A673 (cell line): ENCODE data around the gene ASTL.
"Not testable (repeated sequence)": the region's sequence is repeated elsewhere in the genome, so short reads cannot be mapped to it uniquely, and the experiment has no call there.

Source experiments
- CTCF ChIP-seq: fragments of 300-800, 200-600 bp; sonication (generic); conservative IDR thresholded peaks from 2 replicates; pipeline ENCODE4 v1.5.1; 2017; ENCODE audit warnings: low read depth, mild to moderate bottlenecking, antibody characterized with exemption, low read length, moderate library complexity, mixed read lengths
- EZH2 ChIP-seq: fragments of 200-600 bp; sonication (generic); IDR thresholded peaks from 2 replicates; pipeline ENCODE4 v1.6.1; 2017; ENCODE audit warnings: borderline replicate concordance, low read depth, mild to moderate bottlenecking, mixed read lengths, antibody characterized with exemption, low read length; ENCODE audit not compliant: poor library complexity, severe bottlenecking

GRCh38 chr2:96141624-96141967 lies 3.3 kb upstream of the ASTL start:
- not testable (repeated sequence) for TF ChIP-seq EZH2, CTCF
